Panc1 (cell line): ENCODE data around the gene SELENBP1.

Source experiments
- POLR2AphosphoS5 ChIP-seq: IDR thresholded peaks from 2 replicates; pipeline ENCODE4 v1.6.1; 2012; ENCODE audit warnings: mild to moderate bottlenecking, low read depth, low read length, moderate library complexity
- TF ChIP-seq, protein P1 (sequence below): fragments of 450-650 bp; IDR thresholded peaks from 2 replicates; pipeline ENCODE4 v1.5.1; 2017; ENCODE audit warnings: mild to moderate bottlenecking

DNA sequence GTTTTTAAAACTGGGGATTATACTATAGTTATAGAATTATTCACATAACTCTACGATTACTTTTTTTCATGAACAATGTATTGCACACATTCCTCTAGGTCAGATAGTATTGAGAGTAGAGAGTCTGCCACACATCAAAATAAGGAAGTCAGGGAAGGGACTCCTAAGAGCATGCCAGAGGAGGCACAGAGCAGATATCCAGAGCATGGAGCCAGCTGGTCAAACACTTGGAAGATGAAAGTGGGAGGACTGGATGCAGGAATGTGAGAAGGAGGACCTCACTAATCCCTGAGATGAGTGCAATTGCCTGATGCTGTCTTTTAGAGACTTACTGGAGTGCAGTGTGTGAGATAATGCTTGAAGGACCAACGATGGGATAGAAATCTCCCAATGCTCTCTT lies 15.8 kb downstream of the SELENBP1 start:
- TF ChIP-seq, protein P1, sequence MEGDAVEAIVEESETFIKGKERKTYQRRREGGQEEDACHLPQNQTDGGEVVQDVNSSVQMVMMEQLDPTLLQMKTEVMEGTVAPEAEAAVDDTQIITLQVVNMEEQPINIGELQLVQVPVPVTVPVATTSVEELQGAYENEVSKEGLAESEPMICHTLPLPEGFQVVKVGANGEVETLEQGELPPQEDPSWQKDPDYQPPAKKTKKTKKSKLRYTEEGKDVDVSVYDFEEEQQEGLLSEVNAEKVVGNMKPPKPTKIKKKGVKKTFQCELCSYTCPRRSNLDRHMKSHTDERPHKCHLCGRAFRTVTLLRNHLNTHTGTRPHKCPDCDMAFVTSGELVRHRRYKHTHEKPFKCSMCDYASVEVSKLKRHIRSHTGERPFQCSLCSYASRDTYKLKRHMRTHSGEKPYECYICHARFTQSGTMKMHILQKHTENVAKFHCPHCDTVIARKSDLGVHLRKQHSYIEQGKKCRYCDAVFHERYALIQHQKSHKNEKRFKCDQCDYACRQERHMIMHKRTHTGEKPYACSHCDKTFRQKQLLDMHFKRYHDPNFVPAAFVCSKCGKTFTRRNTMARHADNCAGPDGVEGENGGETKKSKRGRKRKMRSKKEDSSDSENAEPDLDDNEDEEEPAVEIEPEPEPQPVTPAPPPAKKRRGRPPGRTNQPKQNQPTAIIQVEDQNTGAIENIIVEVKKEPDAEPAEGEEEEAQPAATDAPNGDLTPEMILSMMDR = no peak
- TF ChIP-seq POLR2AphosphoS5 = no peak
